Activated CD4-positive, alpha-beta T cell treated with anti-CD3 and anti-CD28 coated beads for 4 hours (primary cell): ENCODE data around the gene CASP5.
"Not testable (repeated sequence)": the region's sequence is repeated elsewhere in the genome, so short reads cannot be mapped to it uniquely, and the experiment has no call there.

Experiments used
- DNase-seq, 2 donors: peaks; one replicate each; pipeline ENCODE4 v3.0.0-alpha.2; 2020

CASP5 gene

DNA sequence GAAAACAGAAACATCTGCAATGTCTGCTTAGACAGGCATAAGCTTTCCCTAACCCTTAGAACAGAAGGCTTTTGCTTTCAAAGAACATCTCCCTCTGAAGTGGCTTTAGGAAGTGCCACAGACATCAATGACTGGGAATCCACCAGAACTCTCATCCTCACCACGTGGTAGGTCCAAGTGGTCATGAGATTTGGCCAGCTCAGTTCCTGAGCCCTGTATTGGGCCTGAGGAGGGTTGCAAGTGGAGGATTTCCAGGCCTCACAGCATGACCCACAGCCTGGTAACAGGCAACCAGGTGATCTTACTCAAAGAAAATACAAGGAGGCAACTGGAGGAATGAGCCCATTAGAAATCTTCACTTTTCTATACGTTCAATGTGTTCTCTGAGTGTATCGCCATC is 10.4 kb upstream of the CASP5 start:
- no peak for DNase-seq

DNA sequence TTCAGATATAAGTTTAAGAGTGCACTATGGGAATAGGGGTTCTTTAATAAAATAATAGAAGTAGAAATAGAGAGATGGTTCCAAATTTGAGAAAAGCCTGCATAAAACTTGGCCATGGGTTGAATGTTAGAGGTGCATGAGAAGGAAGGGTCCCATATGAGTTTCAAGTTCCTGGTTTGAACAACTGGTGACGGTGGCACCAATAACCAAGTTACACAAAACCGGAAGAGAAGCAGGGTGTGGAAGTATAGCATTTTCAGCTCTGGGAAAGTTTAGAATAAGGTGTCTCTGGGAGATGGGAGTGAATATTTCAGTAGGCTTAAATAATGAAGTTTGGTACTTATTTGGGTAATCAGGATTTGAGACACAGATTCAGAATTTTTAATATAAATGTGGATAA is 9.5 kb upstream of the CASP5 start:
- no peak for DNase-seq

DNA sequence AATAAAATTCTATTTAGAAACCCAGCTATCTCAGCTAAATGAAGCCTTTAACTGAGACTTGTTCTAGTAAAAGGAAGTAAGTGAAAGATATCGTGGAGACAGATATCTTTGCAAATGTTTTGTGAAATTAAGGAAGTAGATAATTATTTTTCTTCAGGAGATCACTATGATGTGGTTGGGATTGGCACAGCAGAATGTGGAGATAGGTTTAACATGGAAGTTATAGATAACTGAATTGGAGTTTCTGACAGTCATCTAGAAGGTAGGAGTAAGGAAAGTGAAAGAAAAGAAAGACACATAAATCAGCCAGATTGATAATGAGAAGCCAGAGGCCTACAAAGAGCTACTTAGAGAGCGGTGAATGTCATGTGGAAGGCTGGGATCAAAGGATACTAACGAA is 4.7 kb upstream of the CASP5 start:
- no peak for DNase-seq

DNA sequence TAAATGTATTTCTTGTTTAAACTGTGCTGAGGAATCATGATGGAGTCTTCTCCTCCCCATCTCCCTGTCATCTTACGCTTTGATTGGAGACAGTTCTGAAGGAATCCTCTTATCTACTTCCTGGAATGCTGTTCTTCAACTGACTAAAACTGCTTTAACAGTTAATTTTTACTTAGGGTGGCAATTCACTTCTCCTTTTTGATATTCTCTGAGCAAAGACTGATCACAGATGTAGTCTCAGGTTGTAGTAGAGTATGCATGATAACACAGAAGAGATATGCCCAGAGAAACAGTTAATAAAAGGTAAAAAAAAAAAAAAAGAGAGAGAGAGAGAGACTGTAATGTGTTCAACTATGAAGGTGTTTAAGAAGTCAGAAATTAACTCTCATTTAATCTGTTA is 1.4 kb upstream of the CASP5 start:
- DNase-seq: no peak

DNA sequence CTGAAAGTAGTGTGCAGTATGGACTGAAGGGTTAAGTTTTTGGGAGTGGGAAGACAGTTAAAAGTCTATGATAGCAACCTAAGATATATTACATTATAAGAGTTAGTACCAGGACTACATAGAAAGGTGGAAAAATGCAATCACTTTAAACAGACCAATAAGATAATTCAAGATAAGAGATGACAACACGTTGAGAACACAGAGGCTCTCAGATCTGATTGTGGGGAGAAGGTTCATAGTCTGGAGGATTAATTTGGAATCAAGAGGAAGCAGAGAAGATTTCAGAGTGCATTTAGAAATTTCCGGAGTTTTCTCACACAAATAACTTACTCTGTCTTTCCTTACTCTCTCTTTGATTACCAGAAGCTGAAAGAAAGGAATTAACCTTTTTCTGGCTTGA is 441 bp downstream of the CASP5 start:
- no peak for DNase-seq

DNA sequence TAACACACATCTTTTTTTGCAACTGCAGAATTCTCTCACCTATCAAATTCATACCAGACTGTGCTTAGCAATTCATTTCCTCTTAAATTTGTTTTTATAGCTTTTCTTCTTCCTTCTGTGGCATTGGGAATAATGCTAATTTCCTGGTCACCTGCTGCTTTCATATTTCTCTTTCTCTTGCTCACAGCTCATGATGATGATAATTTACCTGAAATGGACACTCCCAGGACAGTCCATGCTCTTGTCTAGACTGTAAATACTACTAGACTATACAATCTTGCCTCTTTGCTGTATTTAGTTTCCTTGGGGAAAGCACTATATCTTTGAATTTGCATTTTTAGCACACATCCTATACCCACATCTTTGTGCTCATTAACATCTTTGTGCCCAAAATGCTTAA is 15.5 kb downstream of the CASP5 start:
- no peak for DNase-seq

DNA sequence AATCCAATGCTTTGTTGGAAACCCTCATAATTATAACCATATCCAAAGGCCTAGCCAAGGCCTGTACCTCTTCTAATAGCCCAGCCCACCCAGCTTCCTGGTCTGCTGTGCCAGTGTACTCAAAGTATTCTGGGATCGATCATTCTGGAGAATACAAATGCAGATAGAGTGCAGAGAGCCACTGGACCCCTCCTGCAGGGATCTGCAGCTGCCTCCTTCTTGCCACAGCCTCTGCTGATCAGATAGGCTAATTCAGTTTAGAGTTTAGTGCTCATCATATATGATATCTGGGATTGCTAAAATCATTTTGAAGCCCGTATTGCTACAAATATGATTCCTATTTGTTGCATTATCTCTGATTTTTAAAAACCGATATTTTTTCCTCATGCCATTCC is 17.5 kb downstream of the CASP5 start:
- no peak for DNase-seq

DNA sequence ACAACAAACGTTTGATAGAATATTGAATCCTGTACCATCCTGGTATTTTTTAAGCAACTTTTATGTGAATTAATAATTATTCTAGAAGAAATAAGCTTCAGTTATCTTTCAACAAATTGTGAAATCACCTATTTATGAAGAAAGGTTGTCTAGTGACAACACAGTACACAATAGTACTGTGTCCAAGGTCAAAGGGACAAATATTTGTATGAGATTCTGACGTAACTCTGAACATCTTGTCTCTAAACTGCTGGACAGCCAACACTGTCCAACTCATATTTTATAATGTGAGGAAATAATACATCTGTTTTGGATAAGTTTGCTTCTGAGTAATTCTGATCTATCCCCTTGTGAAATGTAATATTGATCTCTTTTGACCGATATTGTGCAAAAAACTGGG is 18.9 kb downstream of the CASP5 start:
- no peak for DNase-seq

DNA sequence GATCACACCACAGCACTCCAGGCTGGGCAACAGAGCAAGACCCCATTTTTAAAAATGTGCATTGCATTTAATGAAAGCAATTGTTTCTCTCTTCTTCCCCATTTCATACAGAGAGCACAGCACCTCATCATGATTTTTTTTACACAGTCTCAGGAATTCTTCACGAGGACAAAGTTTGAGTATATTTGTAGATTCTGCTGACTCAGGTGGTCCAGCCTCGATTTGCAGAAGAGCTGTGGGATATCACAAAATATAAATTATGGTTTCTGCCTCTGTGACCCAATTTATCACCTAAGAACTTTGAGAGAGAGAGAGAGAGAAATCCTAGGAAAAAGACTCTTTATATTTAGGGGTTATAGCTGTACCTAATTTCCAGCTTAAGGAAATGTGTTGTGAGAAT is 19.8 kb downstream of the CASP5 start:
- DNase-seq: no peak

DNA sequence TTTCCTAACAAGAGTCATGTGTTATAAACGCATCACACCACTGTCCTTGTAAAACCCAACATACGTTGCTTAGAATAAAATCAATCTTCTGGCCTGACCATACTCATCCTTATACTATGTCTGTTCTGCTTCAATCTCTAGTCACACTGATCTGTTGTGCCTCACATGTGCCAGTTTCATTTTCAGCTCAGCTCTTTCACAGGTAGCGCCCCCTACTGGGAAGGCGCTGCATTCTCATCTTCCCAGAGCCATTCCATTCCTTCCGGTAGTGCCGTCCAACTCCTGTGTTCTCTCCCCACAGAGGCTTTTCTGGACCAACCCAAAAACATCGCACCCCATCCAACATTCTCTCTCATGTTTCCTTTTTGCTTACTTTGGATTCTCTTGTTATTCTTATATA is 22.2 kb downstream of the CASP5 start:
- peak; percentile 44 to 52 for DNase-seq

DNA sequence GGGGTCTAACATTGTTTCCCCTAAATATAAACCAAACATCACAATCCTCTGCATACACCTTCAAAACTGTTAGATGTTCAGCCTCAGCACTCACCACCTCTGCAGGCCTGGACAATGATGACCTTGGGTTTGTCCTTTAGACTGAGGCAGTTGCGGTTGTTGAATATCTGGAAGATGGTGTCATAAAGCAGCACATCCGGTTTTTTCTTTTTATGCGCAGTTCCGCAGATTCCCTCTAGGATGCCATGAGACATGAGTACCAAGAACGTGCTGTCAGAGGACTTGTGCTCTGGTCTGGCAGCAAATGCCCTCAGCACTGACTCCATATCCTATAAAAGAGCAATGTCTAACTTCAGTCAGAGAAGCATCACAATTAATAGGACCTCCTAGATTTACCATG is 22.8 kb downstream of the CASP5 start:
- DNase-seq: no peak

DNA sequence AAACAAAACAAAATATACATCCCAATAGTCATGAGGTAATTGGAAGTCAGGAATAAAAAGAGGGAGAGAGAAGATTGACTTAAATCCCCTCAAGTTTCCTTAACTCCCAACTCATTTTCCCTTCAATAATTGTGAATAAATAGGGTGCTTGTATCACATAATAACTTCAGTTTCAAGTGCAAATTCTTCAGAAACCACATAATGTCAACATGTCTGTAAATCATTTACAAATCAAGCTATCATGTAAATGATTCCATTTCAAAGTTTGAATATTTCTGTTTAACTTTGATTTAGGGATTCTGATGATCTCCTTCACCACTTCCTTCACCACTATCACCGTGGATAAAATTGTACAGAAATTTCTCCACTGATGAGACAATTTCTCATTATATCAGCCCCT is 23.2 kb downstream of the CASP5 start:
- no peak for DNase-seq

DNA sequence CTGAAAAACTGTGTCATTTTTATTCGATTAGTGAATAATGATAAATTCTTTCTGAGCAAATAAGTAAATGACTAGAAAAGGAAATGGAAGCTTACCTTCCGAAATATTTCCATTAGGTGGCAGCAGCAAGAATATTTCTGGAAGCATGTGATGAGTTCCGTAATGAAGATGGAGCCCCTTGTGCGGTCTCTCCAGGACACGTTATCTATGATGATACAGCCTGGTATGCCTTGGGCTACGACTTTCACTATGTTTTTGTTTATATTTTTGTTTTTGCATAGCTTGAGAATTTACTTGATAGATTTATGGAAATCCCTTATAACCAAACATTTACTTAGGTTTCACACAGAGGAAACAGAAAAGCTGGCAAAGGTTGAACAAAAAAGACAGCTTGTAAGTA is 25.7 kb downstream of the CASP5 start:
- no peak for DNase-seq

DNA sequence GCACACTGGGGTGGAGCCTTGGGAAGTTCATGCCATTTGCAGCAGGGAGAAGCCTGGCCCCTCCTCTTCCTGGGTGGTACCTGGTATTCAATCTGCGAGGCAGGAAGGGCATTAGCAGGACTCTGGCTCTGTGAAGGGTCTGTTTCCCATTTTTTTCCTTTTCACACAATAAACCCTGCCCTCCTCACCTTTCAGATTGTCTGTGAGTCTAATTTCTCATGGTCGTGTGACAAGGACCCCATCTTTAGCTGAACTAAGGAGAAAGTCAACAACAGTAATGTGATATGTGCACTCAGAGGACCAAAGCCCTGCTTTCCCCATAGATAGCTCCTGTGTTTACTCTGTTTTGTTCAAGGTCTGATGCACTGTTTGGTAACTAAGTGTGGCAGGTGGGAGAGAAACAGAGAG is 28.0 kb downstream of the CASP5 start:
- no peak for DNase-seq

DNA sequence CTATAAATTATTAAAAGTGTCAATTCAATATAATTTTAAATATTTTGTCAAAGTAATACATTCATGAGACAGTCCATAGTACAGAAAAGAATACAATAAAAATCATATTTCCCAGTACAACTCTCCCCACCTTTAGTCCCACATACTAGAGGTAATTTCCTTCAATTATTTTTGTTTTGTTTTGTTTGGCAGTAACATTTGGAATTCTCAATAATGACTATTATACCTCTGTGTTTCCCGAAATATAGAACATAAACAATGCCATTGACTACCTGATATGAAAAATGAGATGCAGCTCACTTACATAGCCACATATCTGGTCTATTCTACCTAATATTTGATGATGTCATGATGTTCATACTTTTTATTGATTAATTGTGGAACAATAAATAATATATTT is 30.2 kb downstream of the CASP5 start:
- no peak for DNase-seq

DNA sequence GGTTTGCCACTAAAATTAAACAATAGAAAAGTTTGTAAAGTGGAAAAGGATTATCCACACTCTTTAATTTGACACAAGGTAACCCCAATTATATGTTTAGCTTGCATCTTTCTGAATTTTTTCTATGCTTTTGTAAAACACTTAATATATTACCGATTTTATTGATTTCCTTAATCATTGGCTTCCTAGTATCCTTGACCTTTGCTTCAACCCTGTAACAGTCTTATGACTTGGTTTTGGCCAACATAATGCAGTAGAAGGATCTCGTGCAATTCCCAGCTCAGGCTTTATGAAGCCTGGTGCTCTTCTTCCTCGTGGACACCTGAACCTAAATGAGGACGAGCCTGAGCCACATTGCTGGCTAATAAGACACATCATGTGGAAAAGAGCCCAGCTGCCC is 31.0 kb downstream of the CASP5 start:
- DNase-seq: no peak

DNA sequence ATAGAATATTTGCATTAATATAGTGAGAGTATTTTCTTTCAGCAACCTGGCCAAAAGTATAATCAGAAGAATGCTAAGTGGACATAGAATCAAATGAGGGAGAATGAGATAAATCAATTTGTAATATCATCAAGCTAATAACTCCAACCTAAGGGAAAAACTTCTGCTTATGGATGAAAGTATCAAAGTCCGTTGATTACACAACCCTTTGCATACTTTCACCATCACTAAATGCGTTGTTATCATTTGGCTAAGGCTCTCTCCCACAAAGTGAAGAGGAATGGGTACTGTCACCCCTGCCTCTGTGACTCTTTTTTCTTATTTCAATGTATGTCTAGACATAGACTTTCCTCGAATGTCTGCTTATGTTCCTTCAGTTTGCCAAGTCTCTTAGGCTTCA is 38.2 kb downstream of the CASP5 start:
- no peak for DNase-seq

DNA sequence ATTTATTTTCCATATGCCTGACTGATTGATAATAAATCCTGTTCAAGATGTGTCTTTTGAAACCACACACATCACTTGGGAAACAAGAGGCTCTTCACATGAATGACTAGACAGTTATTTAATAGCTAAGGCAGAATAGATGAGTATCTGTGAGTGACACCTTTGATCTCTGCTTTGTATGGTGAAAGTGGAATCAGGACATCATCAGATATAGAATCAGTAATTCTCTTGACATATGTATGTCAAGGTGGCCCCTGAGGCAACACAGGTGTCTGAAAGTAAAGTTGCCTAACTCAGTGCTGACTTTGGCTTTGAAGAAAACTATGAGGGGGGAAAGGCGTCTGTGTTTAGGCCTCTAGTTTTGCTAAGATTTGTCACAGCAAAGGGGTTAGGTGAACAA is 43.1 kb downstream of the CASP5 start:
- DNase-seq: no peak

DNA sequence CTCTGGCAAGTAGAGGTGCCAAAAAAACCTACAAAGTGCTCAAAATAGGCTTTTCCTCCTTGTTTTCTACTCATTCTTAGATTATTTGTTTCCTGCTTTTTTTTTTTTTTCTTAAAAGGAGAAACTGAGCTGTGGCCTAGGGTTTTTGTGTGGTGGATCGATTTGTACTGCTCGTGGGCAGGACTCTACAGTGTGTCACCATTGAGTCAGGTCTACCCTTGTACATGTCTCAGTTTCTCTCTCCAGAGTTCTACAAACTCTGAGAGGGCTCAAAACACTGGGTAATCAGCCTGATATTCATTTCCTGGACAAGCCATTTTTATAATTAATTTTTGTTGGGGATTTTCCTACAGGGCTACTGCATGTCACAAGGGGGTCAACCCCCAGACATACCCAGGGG is 49.4 kb downstream of the CASP5 start:
- no peak for DNase-seq

DNA sequence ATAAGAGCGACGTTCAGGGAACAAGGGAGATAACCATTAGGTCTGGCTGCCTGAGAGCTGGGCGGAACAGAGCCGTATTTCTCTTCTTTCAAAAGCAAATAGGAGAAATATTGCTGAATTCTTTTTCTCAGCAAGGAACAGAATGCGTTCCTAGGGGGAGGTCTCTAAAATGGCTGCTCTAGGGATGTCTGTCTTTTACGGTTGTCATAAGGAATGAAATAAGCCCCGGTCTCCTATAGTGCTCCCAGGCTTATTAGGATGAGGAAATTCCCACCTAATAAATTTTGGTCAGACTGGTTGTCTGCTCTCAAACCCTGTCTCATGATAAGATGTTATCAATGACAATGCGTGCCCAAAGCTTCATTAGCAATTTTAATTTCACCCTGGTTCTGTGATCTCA is 50.0 kb downstream of the CASP5 start:
- DNase-seq: not testable (repeated sequence)

DNA sequence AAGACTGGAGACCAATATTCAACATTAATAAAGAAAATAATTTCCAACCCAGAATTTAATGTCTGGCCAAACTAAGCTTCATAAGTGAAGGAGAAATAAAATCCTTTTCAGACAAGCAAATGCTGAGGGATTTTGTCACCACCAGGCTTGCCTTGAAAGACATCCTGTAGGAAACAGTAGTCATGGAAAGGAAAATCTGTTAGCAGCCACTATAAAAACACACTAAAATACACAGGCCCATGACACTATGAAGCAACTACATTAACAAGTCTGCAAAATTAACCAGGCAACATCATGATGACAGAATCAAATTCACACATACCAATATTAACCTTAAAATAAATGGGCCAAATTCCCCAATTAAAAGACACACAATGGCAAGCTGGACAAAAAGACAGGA is 52.2 kb downstream of the CASP5 start:
- no peak for DNase-seq

DNA sequence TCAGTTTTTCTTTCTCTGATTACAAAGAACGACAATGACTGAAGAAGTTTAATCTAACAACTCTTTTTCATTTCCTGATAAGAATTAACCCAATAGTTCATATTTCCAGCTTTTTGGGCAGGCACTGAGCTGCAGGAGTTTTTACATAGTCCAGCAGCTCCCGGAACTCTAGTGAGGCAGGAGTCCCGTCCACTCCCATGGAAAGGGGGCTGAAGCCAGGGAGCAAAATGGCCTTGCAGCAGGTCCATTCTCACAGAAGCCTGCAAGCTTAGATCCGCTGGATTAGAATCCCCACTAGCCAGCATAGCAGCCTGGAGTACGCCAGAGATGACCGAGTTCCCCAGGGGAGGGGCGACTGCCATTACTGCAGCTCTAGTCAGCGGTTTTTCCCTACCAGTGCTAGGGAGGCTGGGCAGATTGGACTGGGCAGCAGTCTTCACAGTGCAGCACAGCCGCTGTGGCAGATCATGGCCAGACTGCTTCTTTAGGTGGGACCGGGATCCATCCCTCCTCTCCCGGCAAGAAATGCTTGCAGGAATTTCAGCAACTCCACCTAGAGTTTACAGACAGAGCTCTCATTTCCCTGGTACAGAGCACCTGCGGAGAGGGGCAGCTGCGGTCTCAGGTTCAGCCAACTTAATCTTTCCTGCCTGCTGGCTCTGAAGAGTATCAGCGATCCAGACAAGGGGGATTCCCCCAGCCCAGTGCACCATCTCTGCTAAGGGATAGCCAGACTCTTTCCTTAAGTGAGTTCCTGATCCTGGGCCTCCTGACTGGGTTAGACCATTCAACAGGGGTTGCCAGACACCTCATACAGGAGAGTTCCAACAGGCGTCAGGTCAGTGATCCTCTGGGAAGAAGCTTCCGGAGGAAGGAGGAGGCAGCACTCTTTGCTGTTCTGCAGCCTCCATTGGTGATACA is 53.9 kb downstream of the CASP5 start:
- no peak for DNase-seq

DNA sequence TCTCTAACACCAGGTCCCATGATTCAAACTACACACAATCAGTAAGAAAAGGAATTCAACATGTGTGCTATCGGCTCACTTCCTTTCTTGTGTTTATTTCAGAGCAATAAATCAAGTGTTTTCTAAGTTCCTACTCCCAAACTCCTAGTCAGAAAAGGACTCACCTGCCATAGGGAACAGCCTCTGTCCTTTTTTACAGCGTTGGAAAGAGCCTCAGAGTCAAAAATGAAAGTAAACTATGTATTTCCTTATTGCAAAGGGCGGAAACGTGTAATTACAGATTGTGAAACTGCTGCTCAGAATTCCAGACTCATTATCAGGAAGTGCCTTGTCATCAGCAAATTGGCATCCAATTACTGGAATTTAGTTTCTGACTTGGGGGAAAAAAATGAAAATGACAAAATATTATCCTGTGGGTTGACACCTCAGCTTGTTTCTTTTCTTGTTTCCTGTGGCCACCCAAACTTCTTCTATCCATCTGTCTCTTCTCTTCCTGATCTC is 54.6 kb downstream of the CASP5 start, which contains the start of gene CASP4:
Gene CASP4, minus strand, starts transcription at position 220 of the 501 bp plus-strand sequence. Its CDS starts 49 bp downstream, at position 171.
- peak; percentile 9 to 16 for DNase-seq

DNA sequence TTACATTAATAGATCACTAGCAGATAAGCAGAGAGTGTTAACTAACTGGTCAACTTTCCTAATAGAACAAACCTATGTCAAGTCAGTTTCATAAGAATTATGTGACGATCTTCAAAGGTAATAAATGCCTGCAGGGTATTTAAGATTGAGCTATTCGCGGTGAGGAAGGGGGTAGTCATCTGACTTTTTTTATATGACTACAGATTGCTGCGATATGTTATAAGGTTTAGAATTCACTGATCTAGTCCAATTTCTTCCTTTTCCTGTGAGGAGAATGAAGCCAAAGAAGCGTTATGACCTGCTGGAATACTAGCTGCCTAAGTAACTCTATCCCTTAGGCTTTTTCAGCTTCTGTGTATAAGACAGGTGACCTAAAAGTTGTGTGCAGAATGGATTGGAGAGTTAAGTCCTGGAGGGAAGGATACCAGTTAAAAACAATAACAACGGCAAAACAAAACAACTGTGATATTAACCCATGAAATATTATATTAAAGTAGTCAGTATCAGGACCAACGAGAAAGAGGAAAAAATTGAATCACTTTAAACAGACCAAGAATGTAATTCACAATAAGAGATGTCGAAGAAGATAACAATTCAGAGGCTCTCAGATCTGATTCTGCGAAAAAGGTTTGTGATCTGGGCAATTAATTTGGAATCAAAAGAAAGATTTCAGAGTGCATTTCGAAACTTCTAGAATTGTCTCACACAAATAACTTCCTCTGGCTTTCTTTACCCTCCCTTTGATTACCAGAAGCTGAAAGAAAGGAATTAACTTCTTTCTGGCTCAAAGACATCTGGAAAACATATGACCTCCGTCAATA is 55.2 kb downstream of the CASP5 start:
- no peak for DNase-seq
